ENCODE measurements around the gene OLAH.
"Not testable (repeated sequence)": the region's sequence is repeated elsewhere in the genome, so short reads cannot be mapped to it uniquely, and the experiment has no call there.

Gene OLAH

GRCh38 chr10:15043674-15044073 is at the start of gene OLAH:
Gene OLAH, plus strand, starts transcription at chr10:15043943. Its CDS starts 3,346 bp downstream, at chr10:15047289.
- TF ChIP-seq, protein P1, sequence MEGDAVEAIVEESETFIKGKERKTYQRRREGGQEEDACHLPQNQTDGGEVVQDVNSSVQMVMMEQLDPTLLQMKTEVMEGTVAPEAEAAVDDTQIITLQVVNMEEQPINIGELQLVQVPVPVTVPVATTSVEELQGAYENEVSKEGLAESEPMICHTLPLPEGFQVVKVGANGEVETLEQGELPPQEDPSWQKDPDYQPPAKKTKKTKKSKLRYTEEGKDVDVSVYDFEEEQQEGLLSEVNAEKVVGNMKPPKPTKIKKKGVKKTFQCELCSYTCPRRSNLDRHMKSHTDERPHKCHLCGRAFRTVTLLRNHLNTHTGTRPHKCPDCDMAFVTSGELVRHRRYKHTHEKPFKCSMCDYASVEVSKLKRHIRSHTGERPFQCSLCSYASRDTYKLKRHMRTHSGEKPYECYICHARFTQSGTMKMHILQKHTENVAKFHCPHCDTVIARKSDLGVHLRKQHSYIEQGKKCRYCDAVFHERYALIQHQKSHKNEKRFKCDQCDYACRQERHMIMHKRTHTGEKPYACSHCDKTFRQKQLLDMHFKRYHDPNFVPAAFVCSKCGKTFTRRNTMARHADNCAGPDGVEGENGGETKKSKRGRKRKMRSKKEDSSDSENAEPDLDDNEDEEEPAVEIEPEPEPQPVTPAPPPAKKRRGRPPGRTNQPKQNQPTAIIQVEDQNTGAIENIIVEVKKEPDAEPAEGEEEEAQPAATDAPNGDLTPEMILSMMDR (IDR thresholded peaks at IDR 0.05; ENCODE audit: low read depth, low read length), result no peak

GRCh38 chr10:14995964-14996565 is 47.7 kb upstream of the OLAH start:
- TF ChIP-seq, protein P1 (IDR thresholded peaks at IDR 0.05; ENCODE audit: low read depth, low read length), result no peak

More at GRCh38 chr10:15043674-15044073, at the start of gene OLAH:
- DNase-seq (ENCODE audit: extremely low read depth, low read depth), result no peak

DNA sequence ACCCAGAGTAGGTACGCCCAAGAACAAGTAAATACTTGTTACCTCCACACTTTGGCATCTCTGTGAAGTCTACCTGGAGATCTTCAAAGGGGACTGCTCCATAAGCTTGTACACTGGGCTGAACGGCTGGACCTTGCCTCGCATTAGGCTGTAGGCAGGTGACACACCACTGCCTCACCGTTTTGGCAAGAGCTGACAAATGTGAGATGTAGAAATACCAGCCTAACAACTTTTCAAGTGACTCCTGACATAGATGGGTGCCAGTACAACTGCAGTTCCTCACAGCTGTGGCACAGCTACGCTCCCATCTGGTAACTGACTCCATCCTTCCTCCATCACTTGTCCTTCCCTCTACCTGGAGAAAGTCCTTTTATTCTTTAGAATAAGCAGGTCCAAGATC is 30.2 kb upstream of the OLAH start:
- DNase-seq (ENCODE audit: extremely low read depth, low read depth), result not testable (repeated sequence)

More at GRCh38 chr10:14995964-14996565, 47.7 kb upstream of the OLAH start:
- no peak for DNase-seq (ENCODE audit: extremely low read depth, low read depth)

DNA sequence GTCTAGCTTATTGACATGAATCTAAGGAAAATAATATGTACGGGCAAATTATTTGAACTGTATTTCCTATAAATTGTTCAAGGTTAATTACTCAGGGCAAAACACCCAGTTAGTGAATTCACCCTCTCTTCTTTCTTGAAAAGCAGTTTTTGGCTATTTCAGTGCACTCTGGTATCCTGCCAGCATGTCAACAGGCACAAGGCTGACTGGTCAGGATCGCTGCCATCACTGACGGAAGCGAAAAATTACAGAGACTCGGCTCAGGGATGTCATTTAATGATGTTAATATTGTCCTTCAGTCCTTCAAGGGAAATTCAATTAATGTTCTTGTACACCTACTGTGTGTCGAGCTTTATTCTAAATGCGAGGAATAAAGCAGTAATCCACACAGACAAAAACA is 28.3 kb upstream of the OLAH start:
- DNase-seq (ENCODE audit: extremely low read depth, low read depth), result no peak
- TF ChIP-seq, protein P1 (IDR thresholded peaks at IDR 0.05; ENCODE audit: low read depth, low read length), result no peak

DNA sequence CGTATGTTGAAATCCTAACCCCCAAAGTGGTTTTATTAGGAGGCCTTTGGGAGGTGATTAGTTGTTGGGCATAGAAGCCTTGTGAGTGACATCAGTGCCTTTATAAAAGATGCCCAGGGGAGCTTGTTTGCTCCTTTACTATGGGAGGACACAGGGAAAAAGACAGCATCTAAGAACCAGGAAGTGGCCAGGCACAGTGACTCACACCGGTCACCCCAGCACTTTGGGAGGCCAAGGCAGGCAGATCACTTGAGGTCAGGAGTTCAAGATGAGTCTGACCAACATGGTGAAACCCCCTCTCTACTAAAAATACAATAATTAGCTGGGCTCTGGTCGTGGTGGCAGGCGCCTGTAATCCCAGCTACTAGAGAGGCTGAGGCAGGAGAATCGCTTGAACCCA is 22.8 kb upstream of the OLAH start:
- DNase-seq (ENCODE audit: extremely low read depth, low read depth), result not testable (repeated sequence)

- DNase-seq (ENCODE audit: extremely low read depth, low read depth), result not testable (repeated sequence)
Observed at GRCh38 chr10:15023079-15023478, 20.7 kb upstream of the OLAH start.

GRCh38 chr10:15024017-15025004 is 19.4 kb upstream of the OLAH start:
- DNase-seq (ENCODE audit: extremely low read depth, low read depth), result not testable (repeated sequence)

DNA sequence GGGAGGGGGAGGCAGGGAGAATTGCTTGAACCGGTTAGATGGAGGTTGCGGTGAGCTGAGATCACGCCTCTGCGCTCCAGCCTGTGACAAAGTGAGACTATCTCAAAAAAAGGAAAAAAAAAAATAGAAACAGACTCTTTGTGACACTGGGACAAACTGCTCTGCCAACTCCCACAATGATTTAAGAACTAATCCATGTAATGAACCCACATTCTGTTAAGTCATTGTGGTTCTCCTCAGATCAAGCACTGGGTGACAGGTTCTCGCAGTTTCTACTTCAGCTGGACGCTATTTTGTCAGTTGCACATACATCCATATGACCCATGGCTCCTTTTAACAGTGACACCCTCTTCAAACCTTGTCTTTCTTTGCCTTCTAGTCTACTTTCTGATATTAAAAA is 18.7 kb upstream of the OLAH start:
- DNase-seq (ENCODE audit: extremely low read depth, low read depth), result not testable (repeated sequence)

- TF ChIP-seq, protein P1 (IDR thresholded peaks at IDR 0.05; ENCODE audit: low read depth, low read length), result no peak
- DNase-seq (ENCODE audit: extremely low read depth, low read depth), result no peak
Observed at GRCh38 chr10:15027741-15028140, 16.0 kb upstream of the OLAH start.

All from AG09319 (cell line).